ENCODE measurements around the gene RAB5B. TPM values are rescaled to one million over a fixed set of nuclear protein-coding genes. Genes with fewer than 3 reads are reported as not detected.

The RAB5B gene
- 10 to 100 TPM; 75.5 to 84.9 (median 81.8) TPM for total RNA-seq

GRCh38 chr12:55973599-55974307 lies at the start of gene RAB5B:
Gene RAB5B (plus strand): TSS chr12:55974078. CDS start chr12:55986961, 12,883 bp downstream.
- Histone ChIP-seq H3K27ac (peak within 1 kb of the TSS; percentile 95 to 100 (median 98)), H3K4me1 (peaks cover 28 to 36% of the 10 kb centered on the region in 2 donors), H3K36me3 (peaks cover 0 to 12% of the 10 kb centered on the region in 2 donors), H3K4me3 (peak within 1 kb of the TSS; percentile 86 to 100 (median 98)), H3K9me3 (no peaks in the 10 kb centered on the region), H3K27me3 (no peaks in the 10 kb centered on the region)
- ATAC-seq (peak; percentile 90 to 96), DNase-seq (peak; percentile 100)
- TF ChIP-seq CTCF (IDR thresholded peaks at IDR 0.05 in 4 of 5, conservative IDR thresholded peaks at IDR 0.05 in 1 of 5) (peak in 3 of 5 experiments; percentile 14 to 60 (median 37)), POLR2A (IDR thresholded peaks at IDR 0.05) (peak; percentile 97)
- intact Hi-C loops (cut with DNase I; ENCODE audit: low total_unique reads): loop anchor here (1.0 to 5.0 kb wide), 5 partner anchors 24 to 244 kb away; partner anchors contain the start of genes CD63, ORMDL2, PYM1 and RPS26
- in situ Hi-C loops (cut with MboI; ENCODE audit: low sequenced_read_pairs in 4 of 4): no loop called here

- H3K4me3 ChIP-seq: no peak overlapping the region
- H3K27ac ChIP-seq: no peak overlapping the region
- H3K4me1 ChIP-seq: peaks cover 14 to 20% of the 10 kb centered on the region in 2 donors
- DNase-seq (no peak), ATAC-seq (no peak)
- H3K36me3 ChIP-seq: peaks cover 0 to 14% of the 10 kb centered on the region in 2 donors
- no peak for TF ChIP-seq CTCF (IDR thresholded peaks at IDR 0.05 in 4 of 5, conservative IDR thresholded peaks at IDR 0.05 in 1 of 5)
- TF ChIP-seq POLR2A (IDR thresholded peaks at IDR 0.05): no peak
- in situ Hi-C loops (cut with MboI; ENCODE audit: low sequenced_read_pairs in 4 of 4) (loop anchor here (5.0 to 25.0 kb wide), 4 partner anchors 108 to 288 kb away; partner anchors contain the start of genes ORMDL2 (in 3 of the 4), SARNP (in 3 of the 4) and OR10P1 (in 1 of the 4)), intact Hi-C loops (cut with DNase I; ENCODE audit: low total_unique reads) (no loop called here)
- H3K9me3 ChIP-seq: no peaks in the 10 kb centered on the region
- H3K27me3 ChIP-seq: no peaks in the 10 kb centered on the region
Observed at GRCh38 chr12:55925371-55925770, 48.5 kb upstream of the RAB5B start.

- intact Hi-C loops (cut with DNase I; ENCODE audit: low total_unique reads) (loop anchor here (1.0 to 2.0 kb wide), 3 partner anchors 14 to 109 kb away; partner anchors contain the start of genes CDK2, PMEL and SARNP), in situ Hi-C loops (cut with MboI; ENCODE audit: low sequenced_read_pairs in 4 of 4) (loop anchor here (5.0 to 25.0 kb wide), 4 partner anchors 109 to 289 kb away; partner anchors contain the start of genes ORMDL2 (in 3 of the 4), SARNP (in 3 of the 4) and OR10P1 (in 1 of the 4))
- TF ChIP-seq CTCF (IDR thresholded peaks at IDR 0.05 in 4 of 5, conservative IDR thresholded peaks at IDR 0.05 in 1 of 5) (no peak), POLR2A (IDR thresholded peaks at IDR 0.05) (no peak)
- H3K4me3 ChIP-seq: peak overlapping the region; percentile 92 to 100 (median 94)
- H3K27me3 ChIP-seq: no peaks in the 10 kb centered on the region
- peak overlapping the region; percentile 94 to 98 (median 98) for H3K27ac ChIP-seq
- ATAC-seq (no peak), DNase-seq (no peak)
- peaks cover 0 to 14% of the 10 kb centered on the region in 2 donors for H3K36me3 ChIP-seq
- no peaks in the 10 kb centered on the region for H3K9me3 ChIP-seq
- H3K4me1 ChIP-seq: peaks cover 21 to 26% of the 10 kb centered on the region in 2 donors
Observed at GRCh38 chr12:55925870-55926737, 47.8 kb upstream of the RAB5B start.
